ENCODE measurements around the gene CACHD1. TPM values are rescaled to one million over a fixed set of nuclear protein-coding genes. Genes with fewer than 3 reads are reported as not detected.

The CACHD1 gene
- total RNA-seq, 5 donors from 2014 or later (not counting 1 experiment from before 2014, with no cell fraction given), result 0.49 to 7.3 (median 2.2) TPM

DNA sequence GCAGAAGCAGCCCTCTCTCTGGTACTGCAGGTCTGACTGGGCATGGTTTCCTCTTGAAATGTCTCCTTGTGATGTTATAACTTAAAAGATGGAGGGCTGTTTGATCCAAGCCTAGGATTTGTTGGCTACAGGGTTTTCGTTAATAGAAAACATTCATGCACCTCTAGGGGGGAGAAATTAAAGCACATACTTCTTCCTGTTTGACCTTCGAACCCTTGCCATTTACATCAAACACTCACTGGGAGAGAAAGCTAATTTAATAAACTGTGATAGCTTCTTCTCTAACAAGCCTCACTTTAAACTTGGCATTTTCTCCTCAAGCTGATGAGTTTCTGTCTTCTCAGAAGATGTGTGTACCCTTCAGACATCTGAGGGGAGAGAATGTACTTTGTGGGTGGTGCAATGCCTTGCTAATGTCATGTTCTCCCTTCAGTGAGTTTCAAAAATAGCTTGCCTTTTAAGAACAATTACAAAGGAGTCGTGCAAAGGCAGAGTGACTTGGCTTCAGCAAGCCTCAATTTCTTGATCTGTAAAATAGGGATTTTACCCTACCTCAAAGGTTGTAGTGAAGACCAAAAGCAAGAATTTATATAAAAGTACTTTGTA is 20.4 kb downstream of the CACHD1 start:
- Mint-ChIP-seq H3K4me1 (peaks cover 0 to 36% (median 28%) of the 10 kb centered on the region in 3 donors), H3K27me3 (peaks cover 8 to 12% of the 10 kb centered on the region in 2 donors), H3K36me3 (no peaks in the 10 kb centered on the region), H3K27ac (no peak overlapping the region), H3K9me3 (no peaks in the 10 kb centered on the region), H3K4me3 (no peak overlapping the region)
- WGBS (ENCODE audit: insufficient coverage), result no CpG with 5 or more reads among the region's 3 CpGs
- Histone ChIP-seq H3K9me3 (no peaks in the 10 kb centered on the region), H3K36me3 (ENCODE audit: control insufficient read depth in 2 of 2, extremely low read depth in 1 of 2, insufficient read depth in 1 of 2, low read length in 1 of 2) (no peaks in the 10 kb centered on the region), H3K4me1 (ENCODE audit: control insufficient read depth in 1 of 2, extremely low read depth in 1 of 2, insufficient read depth in 2 of 2, low read length in 2 of 2) (peaks cover 0 to 12% of the 10 kb centered on the region in 2 experiments), H3K4me3 (ENCODE audit: control insufficient read depth in 1 of 2, extremely low read depth in 1 of 2, low read length in 1 of 2) (no peak overlapping the region), H3K27me3 (replicated peaks in 1 of 2; ENCODE audit: control insufficient read depth in 2 of 2, extremely low read depth in 1 of 2, insufficient read depth in 2 of 2, low read length in 1 of 2) (no peaks in the 10 kb centered on the region), H3K27ac (ENCODE audit: low read length) (no peak overlapping the region)
- ATAC-seq (replicated peaks in 1 of 4), result no peak
- ChIA-PET CTCF (no interaction called here), POLR2A (interaction anchor here in 1 of 2 donors (0.5 kb wide), 1 partner anchor 930 kb away, joined by 5 read pairs; no protein-coding TSS in a partner anchor)
- DNase-seq, result no peak

- ChIA-PET POLR2A (no interaction called here), CTCF (interaction anchor here in 1 of 2 donors (0.6 kb wide), 1 partner anchor 112 kb away, joined by 3 read pairs; no protein-coding TSS in a partner anchor)
- H3K27ac ChIP-seq (ENCODE audit: low read length), result no peak overlapping the region
- Mint-ChIP-seq H3K27me3 (peaks cover 3 to 6% of the 10 kb centered on the region in 2 donors), H3K9me3 (no peaks in the 10 kb centered on the region), H3K4me1 (peaks cover 0 to 32% (median 25%) of the 10 kb centered on the region in 3 donors), H3K27ac (no peak overlapping the region), H3K4me3 (no peak overlapping the region), H3K36me3 (no peaks in the 10 kb centered on the region)
- DNase-seq (no peak), ATAC-seq (replicated peaks in 1 of 4) (no peak)
- no peaks in the 10 kb centered on the region for H3K9me3 ChIP-seq
- no peaks in the 10 kb centered on the region for H3K36me3 ChIP-seq (ENCODE audit: control insufficient read depth in 2 of 2, extremely low read depth in 1 of 2, insufficient read depth in 1 of 2, low read length in 1 of 2)
- no peaks in the 10 kb centered on the region for H3K27me3 ChIP-seq (replicated peaks in 1 of 2; ENCODE audit: control insufficient read depth in 2 of 2, extremely low read depth in 1 of 2, insufficient read depth in 2 of 2, low read length in 1 of 2)
- peaks cover 0 to 17% of the 10 kb centered on the region in 2 experiments for H3K4me1 ChIP-seq (ENCODE audit: control insufficient read depth in 1 of 2, extremely low read depth in 1 of 2, insufficient read depth in 2 of 2, low read length in 2 of 2)
- WGBS (ENCODE audit: insufficient coverage), result 98% methylated on average over 6 of the region's 8 CpGs
- no peak overlapping the region for H3K4me3 ChIP-seq (ENCODE audit: control insufficient read depth in 1 of 2, extremely low read depth in 1 of 2, low read length in 1 of 2)
Measured at GRCh38 chr1:64492424-64492823, 22.5 kb downstream of the CACHD1 start.

DNA sequence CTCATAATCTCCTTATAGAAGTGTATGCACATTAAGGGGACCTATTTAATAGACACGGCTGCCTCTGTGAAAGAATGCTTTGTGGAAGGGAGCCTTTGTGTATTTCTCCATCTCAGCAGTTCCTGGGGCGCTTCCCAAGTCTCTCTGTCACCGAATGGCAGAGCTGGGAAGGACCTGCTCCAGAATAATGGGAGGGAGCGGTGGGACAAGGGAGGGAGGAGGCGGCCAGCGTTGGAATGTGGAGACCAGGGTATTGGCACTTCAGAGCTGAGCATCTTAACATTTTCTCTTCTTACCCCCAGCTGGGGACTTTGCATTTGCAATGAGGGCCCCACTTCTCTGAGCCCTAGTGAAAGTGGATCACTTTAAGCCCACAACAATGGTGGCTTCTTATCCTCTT is 23.9 kb downstream of the CACHD1 start:
- no peaks in the 10 kb centered on the region for H3K36me3 Mint-ChIP-seq
- peaks cover 0 to 29% (median 20%) of the 10 kb centered on the region in 3 donors for H3K4me1 Mint-ChIP-seq
- no peak for ATAC-seq (replicated peaks in 1 of 4)
- H3K27ac Mint-ChIP-seq, result no peak overlapping the region
- no peaks in the 10 kb centered on the region for H3K9me3 Mint-ChIP-seq
- no peak for DNase-seq
- CTCF ChIA-PET, result interaction anchor here in 1 of 2 donors (0.6 kb wide), 1 partner anchor 326 kb away, joined by 3 read pairs; no protein-coding TSS in a partner anchor
- H3K4me3 ChIP-seq (ENCODE audit: control insufficient read depth in 1 of 2, extremely low read depth in 1 of 2, low read length in 1 of 2), result no peak overlapping the region
- H3K27me3 ChIP-seq (replicated peaks in 1 of 2; ENCODE audit: control insufficient read depth in 2 of 2, extremely low read depth in 1 of 2, insufficient read depth in 2 of 2, low read length in 1 of 2), result no peaks in the 10 kb centered on the region
- no peaks in the 10 kb centered on the region for H3K36me3 ChIP-seq (ENCODE audit: control insufficient read depth in 2 of 2, extremely low read depth in 1 of 2, insufficient read depth in 1 of 2, low read length in 1 of 2)
- no peak overlapping the region for H3K4me3 Mint-ChIP-seq
- H3K27ac ChIP-seq (ENCODE audit: low read length), result no peak overlapping the region
- peaks cover 3 to 8% of the 10 kb centered on the region in 2 donors for H3K27me3 Mint-ChIP-seq
- H3K4me1 ChIP-seq (ENCODE audit: control insufficient read depth in 1 of 2, extremely low read depth in 1 of 2, insufficient read depth in 2 of 2, low read length in 2 of 2), result peaks cover 0 to 17% of the 10 kb centered on the region in 2 experiments
- no peaks in the 10 kb centered on the region for H3K9me3 ChIP-seq
- no CpG with 5 or more reads among the region's 6 CpGs for WGBS (ENCODE audit: insufficient coverage)
- POLR2A ChIA-PET, result interaction anchor here in 1 of 2 donors (0.6 kb wide), 1 partner anchor 37 kb away, joined by 4 read pairs; no protein-coding TSS in a partner anchor

- no peak overlapping the region for H3K27ac ChIP-seq (ENCODE audit: low read length)
- Mint-ChIP-seq H3K27ac (no peak overlapping the region), H3K9me3 (no peaks in the 10 kb centered on the region), H3K4me3 (no peak overlapping the region), H3K36me3 (no peaks in the 10 kb centered on the region), H3K4me1 (peaks cover 0 to 20% (median 18%) of the 10 kb centered on the region in 3 donors), H3K27me3 (peaks cover 0 to 7% of the 10 kb centered on the region in 2 donors)
- no peaks in the 10 kb centered on the region for H3K9me3 ChIP-seq
- no peaks in the 10 kb centered on the region for H3K27me3 ChIP-seq (replicated peaks in 1 of 2; ENCODE audit: control insufficient read depth in 2 of 2, extremely low read depth in 1 of 2, insufficient read depth in 2 of 2, low read length in 1 of 2)
- H3K36me3 ChIP-seq (ENCODE audit: control insufficient read depth in 2 of 2, extremely low read depth in 1 of 2, insufficient read depth in 1 of 2, low read length in 1 of 2), result no peaks in the 10 kb centered on the region
- WGBS (ENCODE audit: insufficient coverage), result 33% methylated on average over 1 of the region's 2 CpGs
- CTCF ChIA-PET, result no interaction called here
- H3K4me3 ChIP-seq (ENCODE audit: control insufficient read depth in 1 of 2, extremely low read depth in 1 of 2, low read length in 1 of 2), result no peak overlapping the region
- POLR2A ChIA-PET, result interaction anchor here in 1 of 2 donors (0.5 to 0.6 kb wide), 2 partner anchors 16 to 964 kb away, joined by 3 to 4 read pairs; no protein-coding TSS in a partner anchor
- no peak for DNase-seq
- peaks cover 0 to 16% of the 10 kb centered on the region in 2 experiments for H3K4me1 ChIP-seq (ENCODE audit: control insufficient read depth in 1 of 2, extremely low read depth in 1 of 2, insufficient read depth in 2 of 2, low read length in 2 of 2)
- ATAC-seq (replicated peaks in 1 of 4), result no peak
Measured at GRCh38 chr1:64494659-64495058, 24.7 kb downstream of the CACHD1 start.

GRCh38 chr1:64495878-64496277 is 25.9 kb downstream of the CACHD1 start:
- Histone ChIP-seq H3K27ac (ENCODE audit: low read length) (no peak overlapping the region), H3K4me1 (ENCODE audit: control insufficient read depth in 1 of 2, extremely low read depth in 1 of 2, insufficient read depth in 2 of 2, low read length in 2 of 2) (peaks cover 0 to 8% of the 10 kb centered on the region in 2 experiments), H3K9me3 (no peaks in the 10 kb centered on the region), H3K27me3 (replicated peaks in 1 of 2; ENCODE audit: control insufficient read depth in 2 of 2, extremely low read depth in 1 of 2, insufficient read depth in 2 of 2, low read length in 1 of 2) (peaks cover 0 to 4% of the 10 kb centered on the region in 2 experiments), H3K4me3 (ENCODE audit: control insufficient read depth in 1 of 2, extremely low read depth in 1 of 2, low read length in 1 of 2) (no peak overlapping the region), H3K36me3 (ENCODE audit: control insufficient read depth in 2 of 2, extremely low read depth in 1 of 2, insufficient read depth in 1 of 2, low read length in 1 of 2) (no peaks in the 10 kb centered on the region)
- peaks cover 0 to 12% (median 11%) of the 10 kb centered on the region in 3 donors for H3K4me1 Mint-ChIP-seq
- no peak overlapping the region for H3K4me3 Mint-ChIP-seq
- ATAC-seq (replicated peaks in 1 of 4) (no peak), DNase-seq (no peak)
- no peaks in the 10 kb centered on the region for H3K36me3 Mint-ChIP-seq
- H3K9me3 Mint-ChIP-seq, result no peaks in the 10 kb centered on the region
- peaks cover 0 to 15% of the 10 kb centered on the region in 2 donors for H3K27me3 Mint-ChIP-seq
- ChIA-PET CTCF (no interaction called here), POLR2A (interaction anchor here in 1 of 2 donors (0.6 to 0.7 kb wide), 2 partner anchors 56 to 166 kb away, joined by 3 to 8 read pairs; no protein-coding TSS in a partner anchor)
- WGBS (ENCODE audit: insufficient coverage), result no CpG with 5 or more reads among the region's 1 CpG
- no peak overlapping the region for H3K27ac Mint-ChIP-seq

DNA sequence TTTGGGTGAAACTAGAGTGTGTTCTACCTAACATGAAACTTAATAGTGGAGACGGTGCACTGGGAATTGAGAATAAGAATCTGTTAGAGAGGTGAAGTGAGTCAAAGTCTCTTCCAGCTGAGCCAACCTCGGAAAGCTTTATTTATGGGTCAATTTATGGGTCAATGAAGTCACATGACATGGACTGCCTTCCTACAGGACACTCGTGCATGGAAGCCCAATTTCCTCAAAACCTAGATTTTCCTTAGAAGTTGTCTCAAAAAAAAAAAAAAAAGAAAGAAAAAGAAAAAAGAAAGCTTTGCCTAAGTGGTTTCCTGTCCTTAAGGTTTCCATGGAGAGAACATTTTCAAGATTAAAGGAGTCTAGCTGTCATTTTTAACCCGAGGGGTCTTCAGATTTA is 26.7 kb downstream of the CACHD1 start:
- no peaks in the 10 kb centered on the region for H3K9me3 Mint-ChIP-seq
- H3K4me1 Mint-ChIP-seq, result peaks cover 0 to 10% (median 7%) of the 10 kb centered on the region in 3 donors
- ChIA-PET CTCF (no interaction called here), POLR2A (interaction anchor here (0.6 to 0.7 kb wide), 5 partner anchors 8 to 1097 kb away, joined by 3 to 8 read pairs (median 4); no protein-coding TSS in a partner anchor)
- no peak overlapping the region for H3K4me3 Mint-ChIP-seq
- no peak overlapping the region for H3K27ac Mint-ChIP-seq
- H3K4me3 ChIP-seq (ENCODE audit: control insufficient read depth in 1 of 2, extremely low read depth in 1 of 2, low read length in 1 of 2), result no peak overlapping the region
- no peaks in the 10 kb centered on the region for H3K36me3 Mint-ChIP-seq
- no peaks in the 10 kb centered on the region for H3K9me3 ChIP-seq
- DNase-seq (no peak), ATAC-seq (replicated peaks in 1 of 4) (no peak)
- peaks cover 0 to 4% of the 10 kb centered on the region in 2 experiments for H3K27me3 ChIP-seq (replicated peaks in 1 of 2; ENCODE audit: control insufficient read depth in 2 of 2, extremely low read depth in 1 of 2, insufficient read depth in 2 of 2, low read length in 1 of 2)
- H3K4me1 ChIP-seq (ENCODE audit: control insufficient read depth in 1 of 2, extremely low read depth in 1 of 2, insufficient read depth in 2 of 2, low read length in 2 of 2), result peaks cover 0 to 8% of the 10 kb centered on the region in 2 experiments
- H3K27ac ChIP-seq (ENCODE audit: low read length), result no peak overlapping the region
- H3K27me3 Mint-ChIP-seq, result peaks cover 0 to 17% of the 10 kb centered on the region in 2 donors
- H3K36me3 ChIP-seq (ENCODE audit: control insufficient read depth in 2 of 2, extremely low read depth in 1 of 2, insufficient read depth in 1 of 2, low read length in 1 of 2), result no peaks in the 10 kb centered on the region
- WGBS (ENCODE audit: insufficient coverage), result no CpG with 5 or more reads among the region's 4 CpGs
